Measurements from ENCODE around the gene SH2D3C.
"Not testable (repeated sequence)": the region's sequence is repeated elsewhere in the genome, so short reads cannot be mapped to it uniquely, and the experiment has no call there.

The SH2D3C gene

GRCh38 chr9:127758843-127759242 is 19.6 kb downstream of the SH2D3C start:
- TF ChIP-seq CTCF (conservative IDR thresholded peaks at IDR 0.05; ENCODE audit: low read depth, low read length) = no peak
- H2AFZ ChIP-seq (ENCODE audit: low read depth) = no peak overlapping the region
- no peak overlapping the region for H3K4me2 ChIP-seq
- H3K36me3 ChIP-seq (ENCODE audit: insufficient read depth) = no peaks in the 10 kb centered on the region
- no peak overlapping the region for H3K27ac ChIP-seq
- no peaks in the 10 kb centered on the region for H4K20me1 ChIP-seq (ENCODE audit: insufficient read depth)
- no peak overlapping the region for H3K4me3 ChIP-seq (IDR thresholded peaks at IDR 0.05; ENCODE audit: insufficient read depth, low read depth, low read length)
- no peaks in the 10 kb centered on the region for H3K27me3 ChIP-seq (ENCODE audit: insufficient read depth, low read depth)
- H3K9ac ChIP-seq = no peak overlapping the region
- no peaks in the 10 kb centered on the region for H3K4me1 ChIP-seq (ENCODE audit: low read depth, poor library complexity, severe bottlenecking)
- H3K79me2 ChIP-seq (ENCODE audit: insufficient read depth, low read depth) = no peaks in the 10 kb centered on the region

- not testable (repeated sequence) for H2AFZ ChIP-seq (ENCODE audit: low read depth); H3K4me2 ChIP-seq; H3K79me2 ChIP-seq (ENCODE audit: insufficient read depth, low read depth); H3K27me3 ChIP-seq (ENCODE audit: insufficient read depth, low read depth); H4K20me1 ChIP-seq (ENCODE audit: insufficient read depth); H3K4me1 ChIP-seq (ENCODE audit: low read depth, poor library complexity, severe bottlenecking); H3K27ac ChIP-seq; H3K9ac ChIP-seq; H3K36me3 ChIP-seq (ENCODE audit: insufficient read depth); H3K4me3 ChIP-seq (IDR thresholded peaks at IDR 0.05; ENCODE audit: insufficient read depth, low read depth, low read length)
These were observed 21.7 kb downstream of the SH2D3C start for GRCh38 chr9:127756776-127757175.

- H2AFZ ChIP-seq (ENCODE audit: low read depth) = no peak overlapping the region
- no peaks in the 10 kb centered on the region for H3K27me3 ChIP-seq (ENCODE audit: insufficient read depth, low read depth)
- H4K20me1 ChIP-seq (ENCODE audit: insufficient read depth) = no peaks in the 10 kb centered on the region
- no peak overlapping the region for H3K4me2 ChIP-seq
- no peaks in the 10 kb centered on the region for H3K36me3 ChIP-seq (ENCODE audit: insufficient read depth)
- no peak for TF ChIP-seq CTCF (conservative IDR thresholded peaks at IDR 0.05; ENCODE audit: low read depth, low read length)
- no peak overlapping the region for H3K4me3 ChIP-seq (IDR thresholded peaks at IDR 0.05; ENCODE audit: insufficient read depth, low read depth, low read length)
- no peaks in the 10 kb centered on the region for H3K4me1 ChIP-seq (ENCODE audit: low read depth, poor library complexity, severe bottlenecking)
- no peak overlapping the region for H3K9ac ChIP-seq
- H3K79me2 ChIP-seq (ENCODE audit: insufficient read depth, low read depth) = no peaks in the 10 kb centered on the region
- H3K27ac ChIP-seq = no peak overlapping the region
These were observed 22.2 kb downstream of the SH2D3C start for GRCh38 chr9:127756233-127756632.

- Histone ChIP-seq H2AFZ (ENCODE audit: low read depth) (no peak overlapping the region), H3K36me3 (ENCODE audit: insufficient read depth) (no peaks in the 10 kb centered on the region), H3K27ac (no peak overlapping the region), H3K9ac (no peak overlapping the region), H3K79me2 (ENCODE audit: insufficient read depth, low read depth) (no peaks in the 10 kb centered on the region), H4K20me1 (ENCODE audit: insufficient read depth) (no peaks in the 10 kb centered on the region), H3K27me3 (ENCODE audit: insufficient read depth, low read depth) (no peaks in the 10 kb centered on the region), H3K4me2 (no peak overlapping the region), H3K4me3 (IDR thresholded peaks at IDR 0.05; ENCODE audit: insufficient read depth, low read depth, low read length) (no peak overlapping the region), H3K4me1 (ENCODE audit: low read depth, poor library complexity, severe bottlenecking) (no peaks in the 10 kb centered on the region)
- TF ChIP-seq CTCF (conservative IDR thresholded peaks at IDR 0.05; ENCODE audit: low read depth, low read length) = no peak
These were observed 23.1 kb downstream of the SH2D3C start for GRCh38 chr9:127755061-127756060.
